GM18508 (cell line): ENCODE measurements around the gene CDC45.

Experiments
- ATAC-seq: cut with Tn5 transposase; IDR thresholded peaks from one replicate; pipeline ENCODE4 v1.9.1; 2021; ENCODE audit warnings: moderate number of reproducible peaks; ENCODE audit not compliant: insufficient read depth, unreplicated experiment

Gene CDC45

GRCh38 chr22:19549428-19549827, 69.7 kb downstream of the CDC45 start:
- ATAC-seq: no peak

- no peak for ATAC-seq
Observed at GRCh38 chr22:19550382-19550781, 70.7 kb downstream of the CDC45 start.

- no peak for ATAC-seq
Observed at GRCh38 chr22:19553201-19553600, 73.5 kb downstream of the CDC45 start.

GRCh38 chr22:19554834-19555404, 75.2 kb downstream of the CDC45 start:
- no peak for ATAC-seq

- ATAC-seq: no peak
Observed at GRCh38 chr22:19555651-19556050, 75.9 kb downstream of the CDC45 start.

GRCh38 chr22:19556963-19557545, 77.3 kb downstream of the CDC45 start:
- ATAC-seq: no peak

GRCh38 chr22:19559324-19559811, 79.6 kb downstream of the CDC45 start:
- ATAC-seq: no peak

- ATAC-seq: no peak
Observed at GRCh38 chr22:19559956-19560355, 80.2 kb downstream of the CDC45 start.

GRCh38 chr22:19565382-19566278, 85.9 kb downstream of the CDC45 start:
- no peak for ATAC-seq

- ATAC-seq: no peak
Observed at GRCh38 chr22:19566279-19567156, 86.8 kb downstream of the CDC45 start.

- ATAC-seq: no peak
Observed at GRCh38 chr22:19567157-19568009, 87.7 kb downstream of the CDC45 start.

GRCh38 chr22:19568337-19569275, 88.9 kb downstream of the CDC45 start:
- ATAC-seq: no peak

GRCh38 chr22:19569276-19569640, 89.5 kb downstream of the CDC45 start:
- ATAC-seq: no peak

GRCh38 chr22:19569976-19570375, 90.3 kb downstream of the CDC45 start:
- no peak for ATAC-seq
